ENCODE data around the gene DNAJC7. TPM values are rescaled to one million over a fixed set of nuclear protein-coding genes. Genes with fewer than 3 reads are reported as not detected.

The DNAJC7 gene
- total RNA-seq, 1 experiment from 2014 or later = 63.1 TPM

GRCh38 chr17:41975099-41976083, 41.8 kb downstream of the DNAJC7 start:
- no peak for DNase-seq (ENCODE audit: low read depth)

- DNase-seq (ENCODE audit: low read depth) = no peak
Observed at GRCh38 chr17:41974658-41975057, 42.6 kb downstream of the DNAJC7 start.

- DNase-seq (ENCODE audit: low read depth) = no peak
Observed at GRCh38 chr17:41974031-41974430, 43.2 kb downstream of the DNAJC7 start.

GRCh38 chr17:41973408-41973811, 43.8 kb downstream of the DNAJC7 start:
- DNase-seq (ENCODE audit: low read depth) = no peak

- no peak for DNase-seq (ENCODE audit: low read depth)
Observed at GRCh38 chr17:41972571-41973407, 44.5 kb downstream of the DNAJC7 start.

- no peak for DNase-seq (ENCODE audit: low read depth)
Observed at GRCh38 chr17:41971721-41972523, 45.3 kb downstream of the DNAJC7 start.

- no peak for DNase-seq (ENCODE audit: low read depth)
Observed at GRCh38 chr17:41970901-41971331, 46.3 kb downstream of the DNAJC7 start.

- no peak for DNase-seq (ENCODE audit: low read depth)
Observed at GRCh38 chr17:41968676-41969075, 48.6 kb downstream of the DNAJC7 start.

- DNase-seq (ENCODE audit: low read depth) = no peak
Observed at GRCh38 chr17:41967921-41968578, 49.2 kb downstream of the DNAJC7 start.

- peak; percentile 36 for DNase-seq (ENCODE audit: low read depth)
Observed at GRCh38 chr17:41967141-41967920, 49.9 kb downstream of the DNAJC7 start.

GRCh38 chr17:41966463-41967140, 50.6 kb downstream of the DNAJC7 start, which contains the start of gene CNP:
CNP (plus strand) TSS chr17:41966795; CDS start chr17:41966885, 90 bp downstream.
- peak; percentile 91 for DNase-seq (ENCODE audit: low read depth)

- DNase-seq (ENCODE audit: low read depth) = peak; percentile 47
Observed at GRCh38 chr17:41965694-41966462, 51.4 kb downstream of the DNAJC7 start.

GRCh38 chr17:41962768-41963434, 54.3 kb downstream of the DNAJC7 start:
- peak; percentile 45 for DNase-seq (ENCODE audit: low read depth)

GRCh38 chr17:41962111-41962510, 55.1 kb downstream of the DNAJC7 start:
- no peak for DNase-seq (ENCODE audit: low read depth)

- peak; percentile 65 for DNase-seq (ENCODE audit: low read depth)
Observed at GRCh38 chr17:41959336-41960095, 57.7 kb downstream of the DNAJC7 start.

- DNase-seq (ENCODE audit: low read depth) = no peak
Observed at GRCh38 chr17:41959030-41959335, 58.3 kb downstream of the DNAJC7 start.

GRCh38 chr17:41957869-41958439, 59.3 kb downstream of the DNAJC7 start:
- no peak for DNase-seq (ENCODE audit: low read depth)

Data from RPMI7951 (cell line).